ENCODE results near the gene RBFOX2.

The RBFOX2 gene

DNA sequence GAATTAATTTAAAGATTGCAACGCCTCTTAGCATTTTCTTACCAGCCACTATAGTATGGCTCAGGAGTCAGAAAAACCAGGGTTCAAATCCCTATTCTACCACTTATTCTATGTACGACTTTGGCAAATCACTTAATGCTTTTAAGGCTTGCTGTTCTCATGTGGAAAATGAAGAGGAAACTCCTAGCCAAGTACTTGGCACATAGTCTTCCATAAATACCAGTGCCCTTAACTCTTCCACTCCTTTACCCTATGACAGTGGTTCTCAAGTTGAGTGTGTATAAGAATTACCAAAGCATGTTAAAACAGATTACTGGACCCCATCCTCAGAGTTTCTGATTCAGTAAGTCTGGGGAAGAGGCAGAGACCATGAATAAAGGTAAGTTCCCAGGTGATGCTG is 107.6 kb downstream of the RBFOX2 start:
- DNase-seq (ENCODE audit: low read depth), result no peak
- TF ChIP-seq, protein P1, sequence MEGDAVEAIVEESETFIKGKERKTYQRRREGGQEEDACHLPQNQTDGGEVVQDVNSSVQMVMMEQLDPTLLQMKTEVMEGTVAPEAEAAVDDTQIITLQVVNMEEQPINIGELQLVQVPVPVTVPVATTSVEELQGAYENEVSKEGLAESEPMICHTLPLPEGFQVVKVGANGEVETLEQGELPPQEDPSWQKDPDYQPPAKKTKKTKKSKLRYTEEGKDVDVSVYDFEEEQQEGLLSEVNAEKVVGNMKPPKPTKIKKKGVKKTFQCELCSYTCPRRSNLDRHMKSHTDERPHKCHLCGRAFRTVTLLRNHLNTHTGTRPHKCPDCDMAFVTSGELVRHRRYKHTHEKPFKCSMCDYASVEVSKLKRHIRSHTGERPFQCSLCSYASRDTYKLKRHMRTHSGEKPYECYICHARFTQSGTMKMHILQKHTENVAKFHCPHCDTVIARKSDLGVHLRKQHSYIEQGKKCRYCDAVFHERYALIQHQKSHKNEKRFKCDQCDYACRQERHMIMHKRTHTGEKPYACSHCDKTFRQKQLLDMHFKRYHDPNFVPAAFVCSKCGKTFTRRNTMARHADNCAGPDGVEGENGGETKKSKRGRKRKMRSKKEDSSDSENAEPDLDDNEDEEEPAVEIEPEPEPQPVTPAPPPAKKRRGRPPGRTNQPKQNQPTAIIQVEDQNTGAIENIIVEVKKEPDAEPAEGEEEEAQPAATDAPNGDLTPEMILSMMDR (conservative IDR thresholded peaks at IDR 0.05; ENCODE audit: low read depth, low read length), result no peak
- H3K4me3 ChIP-seq (ENCODE audit: low read length), result no peak overlapping the region

GRCh38 chr22:35919002-35919542 is 109.6 kb downstream of the RBFOX2 start:
- H3K4me3 ChIP-seq (ENCODE audit: low read length), result no peak overlapping the region
- TF ChIP-seq, protein P1 (conservative IDR thresholded peaks at IDR 0.05; ENCODE audit: low read depth, low read length), result no peak
- DNase-seq (ENCODE audit: low read depth), result no peak

DNA sequence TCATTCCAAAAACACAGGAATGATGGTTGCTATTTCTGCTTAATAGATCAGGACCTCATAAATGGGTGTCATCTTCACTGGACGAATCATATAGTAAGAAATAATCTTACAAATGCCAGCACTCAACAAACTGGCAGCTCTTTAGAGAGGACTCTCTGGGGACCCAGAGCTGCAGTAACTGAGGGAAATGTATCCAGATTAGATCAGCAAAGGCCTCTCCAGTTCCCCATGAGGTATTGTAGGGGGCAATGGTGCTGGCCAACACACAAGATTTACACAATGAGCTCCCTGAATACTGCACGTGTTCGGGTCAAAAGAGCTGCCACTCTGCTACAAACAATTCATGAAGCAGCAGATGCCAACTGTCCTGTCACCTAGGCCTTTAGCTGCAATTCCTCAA is 110.2 kb downstream of the RBFOX2 start:
- DNase-seq (ENCODE audit: low read depth), result no peak
- H3K4me3 ChIP-seq (ENCODE audit: low read length), result no peak overlapping the region
- TF ChIP-seq, protein P1 (conservative IDR thresholded peaks at IDR 0.05; ENCODE audit: low read depth, low read length), result no peak

DNA sequence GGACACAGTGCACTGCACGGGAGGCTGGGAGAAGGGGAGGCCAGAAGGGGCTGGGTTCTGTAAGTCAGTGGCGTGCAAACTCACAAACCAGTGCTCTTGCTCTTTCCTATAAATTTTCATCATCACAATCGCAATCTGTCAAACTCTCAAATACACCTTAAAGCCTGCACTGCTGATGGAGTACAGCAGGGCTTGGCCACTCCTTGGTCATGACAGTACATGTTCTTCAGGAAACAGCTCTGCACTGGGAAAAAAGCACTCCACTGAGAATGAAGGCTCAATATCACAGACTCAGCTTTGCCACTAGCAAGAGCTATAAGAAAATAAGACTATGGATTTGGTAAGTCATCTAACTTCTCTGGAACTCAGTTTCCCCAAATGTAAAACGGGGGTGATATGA is 111.0 kb downstream of the RBFOX2 start:
- TF ChIP-seq, protein P1 (conservative IDR thresholded peaks at IDR 0.05; ENCODE audit: low read depth, low read length), result no peak
- no peak for DNase-seq (ENCODE audit: low read depth)
- H3K4me3 ChIP-seq (ENCODE audit: low read length), result no peak overlapping the region

- no peak for DNase-seq (ENCODE audit: low read depth)
- TF ChIP-seq, protein P1 (conservative IDR thresholded peaks at IDR 0.05; ENCODE audit: low read depth, low read length), result no peak
- peak overlapping the region; percentile 51 for H3K4me3 ChIP-seq (ENCODE audit: low read length)
Measured at GRCh38 chr22:35915477-35916013, 113.1 kb downstream of the RBFOX2 start.

GRCh38 chr22:35914665-35915476 is 113.8 kb downstream of the RBFOX2 start:
- H3K4me3 ChIP-seq (ENCODE audit: low read length), result peak overlapping the region; percentile 51
- peak; percentile 77 for DNase-seq (ENCODE audit: low read depth)
- TF ChIP-seq, protein P1 (conservative IDR thresholded peaks at IDR 0.05; ENCODE audit: low read depth, low read length), result no peak

GRCh38 chr22:35914357-35914664 is 114.3 kb downstream of the RBFOX2 start:
- H3K4me3 ChIP-seq (ENCODE audit: low read length), result no peak overlapping the region
- no peak for DNase-seq (ENCODE audit: low read depth)
- TF ChIP-seq, protein P1 (conservative IDR thresholded peaks at IDR 0.05; ENCODE audit: low read depth, low read length), result no peak

Measured in retinal pigment epithelial cell (primary cell).